PC-3 (cell line): ENCODE data around the gene CETN1.

ENCODE experiments used
- EZH2 ChIP-seq: fragments of 300-600 bp; sonication (generic); IDR thresholded peaks from one replicate; pipeline ENCODE4 v1.6.1; 2017; ENCODE audit warnings: antibody characterized with exemption, mild to moderate bottlenecking, low read length; ENCODE audit not compliant: unreplicated experiment
- TF ChIP-seq, protein P1 (sequence below): fragments of 300-600 bp; sonication (generic); conservative IDR thresholded peaks from 2 replicates; pipeline ENCODE4 v1.5.1; 2017; ENCODE audit warnings: antibody characterized with exemption, low read depth, mild to moderate bottlenecking, low read length

DNA sequence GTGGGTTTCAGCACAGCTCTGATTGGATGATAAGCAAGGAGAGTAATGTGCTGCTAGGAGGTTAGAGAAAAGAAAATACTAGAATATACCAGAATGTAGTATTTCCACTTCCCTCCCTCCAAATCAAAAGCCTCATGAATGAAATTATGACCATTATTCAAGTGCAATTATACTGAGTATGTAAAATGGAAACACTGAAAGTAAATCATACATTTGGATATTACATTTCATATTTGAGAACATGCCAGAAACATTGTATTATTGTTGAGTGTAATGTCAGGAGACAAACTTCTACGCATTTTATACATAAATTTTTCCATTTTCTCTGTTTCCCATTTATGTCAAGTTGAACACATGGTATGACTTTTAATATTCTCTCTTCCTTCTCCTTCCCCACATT is 942 bp upstream of the CETN1 start:
- TF ChIP-seq EZH2: no peak
- TF ChIP-seq, protein P1, sequence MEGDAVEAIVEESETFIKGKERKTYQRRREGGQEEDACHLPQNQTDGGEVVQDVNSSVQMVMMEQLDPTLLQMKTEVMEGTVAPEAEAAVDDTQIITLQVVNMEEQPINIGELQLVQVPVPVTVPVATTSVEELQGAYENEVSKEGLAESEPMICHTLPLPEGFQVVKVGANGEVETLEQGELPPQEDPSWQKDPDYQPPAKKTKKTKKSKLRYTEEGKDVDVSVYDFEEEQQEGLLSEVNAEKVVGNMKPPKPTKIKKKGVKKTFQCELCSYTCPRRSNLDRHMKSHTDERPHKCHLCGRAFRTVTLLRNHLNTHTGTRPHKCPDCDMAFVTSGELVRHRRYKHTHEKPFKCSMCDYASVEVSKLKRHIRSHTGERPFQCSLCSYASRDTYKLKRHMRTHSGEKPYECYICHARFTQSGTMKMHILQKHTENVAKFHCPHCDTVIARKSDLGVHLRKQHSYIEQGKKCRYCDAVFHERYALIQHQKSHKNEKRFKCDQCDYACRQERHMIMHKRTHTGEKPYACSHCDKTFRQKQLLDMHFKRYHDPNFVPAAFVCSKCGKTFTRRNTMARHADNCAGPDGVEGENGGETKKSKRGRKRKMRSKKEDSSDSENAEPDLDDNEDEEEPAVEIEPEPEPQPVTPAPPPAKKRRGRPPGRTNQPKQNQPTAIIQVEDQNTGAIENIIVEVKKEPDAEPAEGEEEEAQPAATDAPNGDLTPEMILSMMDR: no peak
